DND-41 (cell line): ENCODE results near the gene MACROD2.

Source experiments
- ATAC-seq: fragments of 200-7000 bp; cut with Tn5 transposase; 3 replicates; pipeline ENCODE4 v1.9.1; 2021; ENCODE audit warnings: low read depth; ENCODE audit not compliant: insufficient read depth
- DNase-seq: peaks from one replicate; pipeline ENCODE4 v3.0.0-alpha.2; 2020
- H2AFZ ChIP-seq: 2 replicates; pipeline ENCODE4 v1.6.0; 2012; ENCODE audit warnings: low read depth, low read length
- H3K27ac ChIP-seq: 2 replicates; pipeline ENCODE4 v1.5.1; 2012; ENCODE audit warnings: low read length, inconsistent platforms
- H3K27me3 ChIP-seq: fragments of 200-600 bp; sonication (generic); 2 replicates; pipeline ENCODE4 v1.6.0; 2012; ENCODE audit warnings: low read length, mild to moderate bottlenecking, inconsistent platforms; ENCODE audit not compliant: insufficient read depth, poor library complexity
- H3K36me3 ChIP-seq: 2 replicates; pipeline ENCODE4 v1.5.1; 2012; ENCODE audit warnings: low read length, inconsistent platforms; ENCODE audit not compliant: insufficient read depth
- H3K4me1 ChIP-seq: 2 replicates; pipeline ENCODE4 v1.5.1; 2012; ENCODE audit warnings: mild to moderate bottlenecking, low read length; ENCODE audit not compliant: insufficient read depth
- H3K4me2 ChIP-seq: 2 replicates; pipeline ENCODE4 v1.6.0; 2012; ENCODE audit warnings: mild to moderate bottlenecking, moderate library complexity, low read length, inconsistent platforms; ENCODE audit not compliant: insufficient read depth
- H3K4me3 ChIP-seq, 2 experiments: fragments of 200-600 bp in 1 of 2; shearing (Covaris generic) in 1 of 2; 2 replicates each; pipeline ENCODE4 v1.5.1; 2012 to 2016; ENCODE audit warnings: inconsistent platforms in 2 of 2, low read length in 2 of 2, mild to moderate bottlenecking in 2 of 2, low read depth in 1 of 2, moderate library complexity in 1 of 2
- H3K79me2 ChIP-seq: 2 replicates; pipeline ENCODE4 v1.6.0; 2012; ENCODE audit warnings: low read length, inconsistent platforms; ENCODE audit not compliant: insufficient read depth
- H3K9ac ChIP-seq: 2 replicates; pipeline ENCODE4 v1.6.0; 2012; ENCODE audit warnings: low read depth, mild to moderate bottlenecking, inconsistent platforms, low read length, moderate library complexity
- H3K9me3 ChIP-seq: 2 replicates; pipeline ENCODE4 v1.5.1; 2012; ENCODE audit warnings: low read length, moderate library complexity, mild to moderate bottlenecking, inconsistent platforms; ENCODE audit not compliant: insufficient read depth, severe bottlenecking
- H4K20me1 ChIP-seq: 2 replicates; pipeline ENCODE4 v1.6.0; 2012; ENCODE audit warnings: low read length; ENCODE audit not compliant: insufficient read depth
- EZH2 ChIP-seq: IDR thresholded peaks from 3 replicates; pipeline ENCODE4 v1.6.1; 2012; ENCODE audit warnings: borderline replicate concordance, low read depth, mild to moderate bottlenecking, moderate library complexity, low read length, inconsistent platforms; ENCODE audit not compliant: severe bottlenecking
- TF ChIP-seq, protein P1 (sequence below): IDR thresholded peaks from 2 replicates; pipeline ENCODE4 v1.5.1; 2012; ENCODE audit warnings: borderline replicate concordance, low read length, moderate library complexity, mild to moderate bottlenecking; ENCODE audit not compliant: poor library complexity, severe bottlenecking; ENCODE audit errors: extremely low read depth

Gene MACROD2

DNA sequence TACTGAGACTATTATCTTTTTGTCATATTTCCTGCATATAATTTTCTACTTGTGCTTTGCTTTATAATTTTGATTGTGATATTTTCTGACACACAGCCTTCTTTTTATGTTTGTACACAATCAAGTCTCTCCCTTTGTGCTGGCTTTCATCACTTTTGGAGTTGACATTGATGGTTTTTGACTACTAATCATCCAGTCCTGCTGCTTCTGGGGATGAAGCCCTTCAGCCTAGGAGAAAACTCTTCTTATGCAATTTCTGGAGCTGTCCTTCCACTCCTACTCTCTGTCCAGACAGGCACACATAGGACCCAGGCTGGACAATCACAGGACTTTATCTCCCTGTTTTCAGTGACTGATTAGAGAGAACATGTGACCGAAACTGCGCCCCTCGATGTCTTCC is 2063.0 kb downstream of the MACROD2 start:
- no peaks in the 10 kb centered on the region for H3K79me2 ChIP-seq
- ATAC-seq (no peak), DNase-seq (no peak)
- H3K4me2 ChIP-seq: no peak overlapping the region
- no peaks in the 10 kb centered on the region for H3K9me3 ChIP-seq
- no peaks in the 10 kb centered on the region for H4K20me1 ChIP-seq
- no peaks in the 10 kb centered on the region for H3K4me1 ChIP-seq
- no peak overlapping the region for H3K27ac ChIP-seq
- TF ChIP-seq, protein P1, sequence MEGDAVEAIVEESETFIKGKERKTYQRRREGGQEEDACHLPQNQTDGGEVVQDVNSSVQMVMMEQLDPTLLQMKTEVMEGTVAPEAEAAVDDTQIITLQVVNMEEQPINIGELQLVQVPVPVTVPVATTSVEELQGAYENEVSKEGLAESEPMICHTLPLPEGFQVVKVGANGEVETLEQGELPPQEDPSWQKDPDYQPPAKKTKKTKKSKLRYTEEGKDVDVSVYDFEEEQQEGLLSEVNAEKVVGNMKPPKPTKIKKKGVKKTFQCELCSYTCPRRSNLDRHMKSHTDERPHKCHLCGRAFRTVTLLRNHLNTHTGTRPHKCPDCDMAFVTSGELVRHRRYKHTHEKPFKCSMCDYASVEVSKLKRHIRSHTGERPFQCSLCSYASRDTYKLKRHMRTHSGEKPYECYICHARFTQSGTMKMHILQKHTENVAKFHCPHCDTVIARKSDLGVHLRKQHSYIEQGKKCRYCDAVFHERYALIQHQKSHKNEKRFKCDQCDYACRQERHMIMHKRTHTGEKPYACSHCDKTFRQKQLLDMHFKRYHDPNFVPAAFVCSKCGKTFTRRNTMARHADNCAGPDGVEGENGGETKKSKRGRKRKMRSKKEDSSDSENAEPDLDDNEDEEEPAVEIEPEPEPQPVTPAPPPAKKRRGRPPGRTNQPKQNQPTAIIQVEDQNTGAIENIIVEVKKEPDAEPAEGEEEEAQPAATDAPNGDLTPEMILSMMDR: no peak
- no peak for TF ChIP-seq EZH2
- no peak overlapping the region for H2AFZ ChIP-seq
- H3K4me3 ChIP-seq: no peak overlapping the region
- peaks cover 4% of the 10 kb centered on the region for H3K27me3 ChIP-seq
- no peak overlapping the region for H3K9ac ChIP-seq
- H3K36me3 ChIP-seq: no peaks in the 10 kb centered on the region

DNA sequence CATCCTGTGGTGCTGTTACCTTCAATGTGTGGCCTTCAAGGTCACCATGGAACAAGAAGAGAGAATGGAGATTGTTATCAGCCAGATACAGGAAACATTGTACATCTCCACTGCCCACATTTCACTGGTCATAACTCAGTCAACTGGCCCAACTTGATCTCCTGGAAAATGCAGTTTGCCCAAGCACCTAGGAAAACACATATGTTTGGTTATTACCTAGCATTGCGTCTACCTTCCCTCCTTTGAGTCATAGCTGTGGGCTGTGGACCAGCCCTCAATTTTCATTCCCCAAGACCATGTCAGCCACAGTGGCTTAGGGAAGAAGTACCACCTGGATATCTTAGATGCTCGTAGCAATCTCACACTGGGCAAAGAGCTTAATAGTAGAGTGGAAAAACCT is 2064.5 kb downstream of the MACROD2 start:
- TF ChIP-seq, protein P1: no peak
- no peak for TF ChIP-seq EZH2
- Histone ChIP-seq H3K4me2 (no peak overlapping the region), H3K36me3 (no peaks in the 10 kb centered on the region), H3K4me3 (no peak overlapping the region), H3K27ac (no peak overlapping the region), H3K9me3 (no peaks in the 10 kb centered on the region), H2AFZ (no peak overlapping the region), H3K79me2 (no peaks in the 10 kb centered on the region), H3K4me1 (no peaks in the 10 kb centered on the region), H4K20me1 (no peaks in the 10 kb centered on the region), H3K27me3 (peaks cover 4% of the 10 kb centered on the region), H3K9ac (no peak overlapping the region)
- DNase-seq (no peak), ATAC-seq (no peak)

DNA sequence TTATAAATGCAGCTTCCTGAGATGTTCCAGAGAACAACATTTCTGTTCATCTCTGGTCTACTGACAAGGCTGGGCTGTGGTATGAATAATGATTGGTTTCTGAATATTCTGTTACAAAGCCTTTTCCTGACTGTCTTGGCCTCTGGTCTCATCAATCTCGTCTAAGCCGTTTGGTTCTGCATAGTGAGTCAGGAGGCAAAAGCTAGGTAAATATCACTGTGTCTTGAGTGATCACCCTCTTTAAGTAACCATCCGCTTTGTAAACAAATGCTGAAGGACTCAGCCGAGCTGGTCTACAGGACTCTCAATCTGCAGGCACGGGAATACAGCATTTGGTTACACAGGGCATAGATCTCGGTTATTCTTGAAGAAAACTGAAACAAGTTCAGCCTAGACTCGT is 2066.0 kb downstream of the MACROD2 start:
- no peak overlapping the region for H3K4me3 ChIP-seq
- peaks cover 4% of the 10 kb centered on the region for H3K27me3 ChIP-seq
- H2AFZ ChIP-seq: no peak overlapping the region
- TF ChIP-seq EZH2: no peak
- TF ChIP-seq, protein P1: no peak
- DNase-seq (no peak), ATAC-seq (no peak)
- no peaks in the 10 kb centered on the region for H4K20me1 ChIP-seq
- no peaks in the 10 kb centered on the region for H3K4me1 ChIP-seq
- H3K36me3 ChIP-seq: no peaks in the 10 kb centered on the region
- no peak overlapping the region for H3K4me2 ChIP-seq
- no peak overlapping the region for H3K9ac ChIP-seq
- no peak overlapping the region for H3K27ac ChIP-seq
- H3K79me2 ChIP-seq: no peaks in the 10 kb centered on the region
- H3K9me3 ChIP-seq: no peaks in the 10 kb centered on the region
